ENCODE data around the gene LENEP.

The LENEP gene

DNA sequence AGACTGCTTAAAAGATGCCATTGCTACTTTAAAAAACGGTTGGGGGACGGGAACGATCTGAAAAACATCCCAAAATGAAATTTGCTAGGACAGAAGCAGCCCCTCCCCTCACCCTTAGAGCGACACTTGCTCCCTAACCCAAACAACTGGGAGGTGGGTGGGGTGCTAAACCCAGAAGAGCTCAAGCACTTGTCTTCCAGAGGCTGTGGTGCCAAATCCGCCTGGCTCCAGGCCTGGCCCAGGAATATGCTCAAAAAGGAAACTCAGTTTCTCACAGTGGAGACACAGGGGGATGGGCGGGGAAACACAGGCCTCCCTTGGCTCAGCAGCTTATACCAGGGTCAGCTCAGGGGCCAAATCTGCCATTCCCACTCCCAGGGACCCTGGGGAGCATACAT is 36.8 kb upstream of the LENEP start:
- H4K20me1 ChIP-seq (ENCODE audit: insufficient read depth, low read length): no peaks in the 10 kb centered on the region
- TF ChIP-seq EZH2 (optimal IDR thresholded peaks at IDR 0.05; ENCODE audit: low read depth, low read length): no peak
- TF ChIP-seq, protein P1, sequence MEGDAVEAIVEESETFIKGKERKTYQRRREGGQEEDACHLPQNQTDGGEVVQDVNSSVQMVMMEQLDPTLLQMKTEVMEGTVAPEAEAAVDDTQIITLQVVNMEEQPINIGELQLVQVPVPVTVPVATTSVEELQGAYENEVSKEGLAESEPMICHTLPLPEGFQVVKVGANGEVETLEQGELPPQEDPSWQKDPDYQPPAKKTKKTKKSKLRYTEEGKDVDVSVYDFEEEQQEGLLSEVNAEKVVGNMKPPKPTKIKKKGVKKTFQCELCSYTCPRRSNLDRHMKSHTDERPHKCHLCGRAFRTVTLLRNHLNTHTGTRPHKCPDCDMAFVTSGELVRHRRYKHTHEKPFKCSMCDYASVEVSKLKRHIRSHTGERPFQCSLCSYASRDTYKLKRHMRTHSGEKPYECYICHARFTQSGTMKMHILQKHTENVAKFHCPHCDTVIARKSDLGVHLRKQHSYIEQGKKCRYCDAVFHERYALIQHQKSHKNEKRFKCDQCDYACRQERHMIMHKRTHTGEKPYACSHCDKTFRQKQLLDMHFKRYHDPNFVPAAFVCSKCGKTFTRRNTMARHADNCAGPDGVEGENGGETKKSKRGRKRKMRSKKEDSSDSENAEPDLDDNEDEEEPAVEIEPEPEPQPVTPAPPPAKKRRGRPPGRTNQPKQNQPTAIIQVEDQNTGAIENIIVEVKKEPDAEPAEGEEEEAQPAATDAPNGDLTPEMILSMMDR (IDR thresholded peaks at IDR 0.05; ENCODE audit: low read length): no peak
- no peak for TF ChIP-seq EZH2phosphoT487 (IDR thresholded peaks at IDR 0.05; ENCODE audit: low read length)
- peaks cover 28% of the 10 kb centered on the region for H3K4me1 ChIP-seq (ENCODE audit: low read length)
- H3K36me3 ChIP-seq (replicated peaks; ENCODE audit: insufficient read depth, low read length): 0 out of 2 replicates have a peak, but pooled peaks cover 3% of the 10 kb centered on the region
- H2AFZ ChIP-seq (ENCODE audit: low read length): no peak overlapping the region
- peak overlapping the region; percentile 75 for H3K4me2 ChIP-seq (ENCODE audit: low read depth, low read length)
- H3K9ac ChIP-seq (ENCODE audit: low read length): peak overlapping the region; percentile 92
- H3K79me2 ChIP-seq (ENCODE audit: low read length): peaks cover 74% of the 10 kb centered on the region
- H3K4me3 ChIP-seq (ENCODE audit: low read length): peak overlapping the region; percentile 71
- no peak for DNase-seq
- H3K9me2 ChIP-seq (replicated peaks; ENCODE audit: insufficient read depth, low read length): no peaks in the 10 kb centered on the region
- no peaks in the 10 kb centered on the region for H3K27me3 ChIP-seq (replicated peaks; ENCODE audit: insufficient read depth, low read length)
- H3K9me3 ChIP-seq (replicated peaks; ENCODE audit: insufficient read depth, low read length): no peaks in the 10 kb centered on the region
- peaks cover 83% of the 10 kb centered on the region for H3F3A ChIP-seq (ENCODE audit: insufficient read depth, low read length)
- H3K27ac ChIP-seq (ENCODE audit: low read length): peak overlapping the region; percentile 95

DNA sequence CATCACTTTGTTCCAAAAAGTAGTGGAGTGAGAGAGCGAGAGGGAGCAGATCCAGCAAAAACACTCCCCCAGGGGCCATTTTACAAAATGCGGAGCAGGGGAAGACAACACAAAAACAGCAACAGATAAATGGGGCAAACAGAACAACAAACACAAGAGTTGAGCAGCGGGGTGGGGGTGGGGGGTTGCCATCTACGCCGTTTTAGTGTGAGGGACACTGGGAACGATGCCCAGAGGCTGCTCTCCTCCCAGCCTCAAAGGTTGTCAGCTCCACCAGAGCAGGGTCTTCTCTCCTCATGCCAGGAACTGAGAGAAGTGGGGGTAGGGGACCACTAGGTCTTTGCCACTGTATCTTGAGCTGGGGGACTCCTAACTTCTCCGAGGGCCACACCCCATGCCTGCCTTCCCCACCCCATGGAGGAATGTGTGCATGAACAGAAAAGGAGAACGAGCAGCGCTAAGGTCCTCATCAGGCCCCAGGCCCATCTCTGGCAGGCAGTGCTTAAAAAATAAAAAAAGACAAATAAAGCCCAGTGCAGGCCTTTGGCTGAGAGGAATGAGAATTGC is 36.2 kb upstream of the LENEP start:
- TF ChIP-seq EZH2 (optimal IDR thresholded peaks at IDR 0.05; ENCODE audit: low read depth, low read length) (no peak), EZH2phosphoT487 (IDR thresholded peaks at IDR 0.05; ENCODE audit: low read length) (no peak)
- TF ChIP-seq, protein P1 (IDR thresholded peaks at IDR 0.05; ENCODE audit: low read length): no peak
- Histone ChIP-seq H3K9me3 (replicated peaks; ENCODE audit: insufficient read depth, low read length) (no peaks in the 10 kb centered on the region), H3K4me2 (ENCODE audit: low read depth, low read length) (0 out of 2 replicates have a peak overlapping the region, but pooled peaks have one; percentile 75), H3K79me2 (ENCODE audit: low read length) (peaks cover 68% of the 10 kb centered on the region), H3K36me3 (replicated peaks; ENCODE audit: insufficient read depth, low read length) (0 out of 2 replicates have a peak, but pooled peaks cover 3% of the 10 kb centered on the region), H4K20me1 (ENCODE audit: insufficient read depth, low read length) (no peaks in the 10 kb centered on the region), H3K9ac (ENCODE audit: low read length) (no peak overlapping the region; the same call in 1 of the 2 replicates), H3K27ac (ENCODE audit: low read length) (peak overlapping the region; percentile 95; the same call in 1 of the 2 replicates), H3K4me1 (ENCODE audit: low read length) (peaks cover 28% of the 10 kb centered on the region), H3K27me3 (replicated peaks; ENCODE audit: insufficient read depth, low read length) (no peaks in the 10 kb centered on the region), H3F3A (ENCODE audit: insufficient read depth, low read length) (peaks cover 81% of the 10 kb centered on the region), H3K4me3 (ENCODE audit: low read length) (no peak overlapping the region), H2AFZ (ENCODE audit: low read length) (no peak overlapping the region), H3K9me2 (replicated peaks; ENCODE audit: insufficient read depth, low read length) (no peaks in the 10 kb centered on the region)
- DNase-seq: no peak

DNA sequence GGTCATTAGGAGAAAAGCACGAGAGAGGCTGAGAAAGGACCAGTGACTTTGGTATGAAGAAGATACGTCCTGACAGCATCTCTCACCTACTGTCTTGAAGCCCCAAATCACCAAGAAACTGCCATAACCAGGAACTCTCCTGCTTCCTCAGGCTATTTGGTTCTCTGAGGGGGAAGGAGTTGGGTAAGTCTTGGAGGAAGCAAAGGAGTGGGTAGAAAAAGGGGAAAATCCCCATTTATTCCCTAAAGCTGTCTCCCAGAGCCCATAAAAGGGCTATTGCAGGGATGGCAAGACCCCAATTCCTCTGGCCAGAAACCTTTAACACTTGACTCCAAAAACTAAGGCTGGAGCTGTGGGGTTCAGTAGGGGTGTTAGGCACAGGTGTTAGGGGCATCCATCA is 35.4 kb upstream of the LENEP start:
- H3K4me3 ChIP-seq (ENCODE audit: low read length): no peak overlapping the region
- peaks cover 66% of the 10 kb centered on the region for H3K79me2 ChIP-seq (ENCODE audit: low read length)
- H3K4me1 ChIP-seq (ENCODE audit: low read length): peaks cover 34% of the 10 kb centered on the region
- TF ChIP-seq, protein P1 (IDR thresholded peaks at IDR 0.05; ENCODE audit: low read length): no peak
- no peak for TF ChIP-seq EZH2 (optimal IDR thresholded peaks at IDR 0.05; ENCODE audit: low read depth, low read length)
- no peak for TF ChIP-seq EZH2phosphoT487 (IDR thresholded peaks at IDR 0.05; ENCODE audit: low read length)
- peak overlapping the region; percentile 3; the same call in 1 of the 2 replicates for H3K27ac ChIP-seq (ENCODE audit: low read length)
- H3K36me3 ChIP-seq (replicated peaks; ENCODE audit: insufficient read depth, low read length): peaks cover 3% of the 10 kb centered on the region; the same call in 1 of the 2 replicates
- no peak for DNase-seq
- no peaks in the 10 kb centered on the region for H3K9me3 ChIP-seq (replicated peaks; ENCODE audit: insufficient read depth, low read length)
- no peaks in the 10 kb centered on the region for H4K20me1 ChIP-seq (ENCODE audit: insufficient read depth, low read length)
- H2AFZ ChIP-seq (ENCODE audit: low read length): no peak overlapping the region
- H3K4me2 ChIP-seq (ENCODE audit: low read depth, low read length): no peak overlapping the region
- no peaks in the 10 kb centered on the region for H3K27me3 ChIP-seq (replicated peaks; ENCODE audit: insufficient read depth, low read length)
- H3F3A ChIP-seq (ENCODE audit: insufficient read depth, low read length): peaks cover 79% of the 10 kb centered on the region
- H3K9ac ChIP-seq (ENCODE audit: low read length): no peak overlapping the region
- H3K9me2 ChIP-seq (replicated peaks; ENCODE audit: insufficient read depth, low read length): no peaks in the 10 kb centered on the region
